NCI-H1105 (cell line): ENCODE data around the gene ITGB4.

Experiments
- DNase-seq: peaks from one replicate; lab custom pipeline; 2025; lab: John Stamatoyannopoulos, UW

ITGB4 gene

GRCh38 chr17:75720656-75721462, at the start of gene ITGB4:
TSS of gene ITGB4 (plus strand) at chr17:75721459. CDS start at chr17:75724704, 3,245 bp downstream.
- peak; percentile 14 for DNase-seq

GRCh38 chr17:75672011-75672410, 49.2 kb upstream of the ITGB4 start:
- no peak for DNase-seq

DNA sequence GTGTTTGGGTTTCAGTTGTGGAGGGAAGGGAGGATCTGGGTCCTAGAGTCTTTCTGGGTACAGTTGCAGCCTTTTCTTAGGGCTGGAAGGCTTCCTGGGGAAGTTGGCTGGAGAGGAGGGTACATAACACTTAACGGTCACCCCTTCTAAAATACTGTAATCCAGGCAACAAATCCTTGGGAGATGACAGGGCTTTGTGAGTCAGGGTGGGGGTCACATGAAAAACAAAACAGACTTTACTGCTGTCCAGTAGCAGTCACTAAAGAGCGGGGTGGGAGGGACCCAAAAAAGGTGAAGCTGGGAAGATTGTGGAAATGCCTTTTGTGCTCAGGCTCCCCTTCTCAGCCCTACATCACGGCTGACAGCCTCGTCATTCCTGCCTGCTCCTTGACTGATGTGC, 47.8 kb upstream of the ITGB4 start:
- no peak for DNase-seq

- no peak for DNase-seq
Measured at GRCh38 chr17:75676461-75676860, 44.8 kb upstream of the ITGB4 start.

DNA sequence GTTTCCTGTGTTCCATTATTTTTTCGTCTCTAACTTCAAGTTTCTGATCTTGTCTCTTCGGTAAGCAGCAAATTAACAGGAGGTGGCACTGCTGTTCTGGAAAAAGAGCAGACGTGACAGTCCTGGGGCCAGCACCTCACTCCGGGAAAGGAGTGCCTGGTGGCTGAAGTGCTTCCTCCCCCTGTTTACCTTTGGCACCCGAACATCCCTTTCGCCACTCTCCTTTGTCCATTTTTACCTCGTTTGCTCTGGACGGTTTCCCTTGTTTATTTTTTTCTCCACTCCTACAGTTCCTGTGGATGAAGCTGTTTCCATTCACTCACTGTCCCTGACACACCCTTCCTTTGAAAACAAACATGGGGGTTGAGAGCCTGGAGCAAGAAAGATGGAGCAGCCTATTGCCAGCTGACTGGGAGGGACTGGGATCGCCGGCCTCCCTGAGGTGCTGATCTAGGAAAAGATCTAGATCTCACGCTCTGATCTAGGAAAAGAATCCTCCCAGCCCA, 41.5 kb upstream of the ITGB4 start:
- no peak for DNase-seq

DNA sequence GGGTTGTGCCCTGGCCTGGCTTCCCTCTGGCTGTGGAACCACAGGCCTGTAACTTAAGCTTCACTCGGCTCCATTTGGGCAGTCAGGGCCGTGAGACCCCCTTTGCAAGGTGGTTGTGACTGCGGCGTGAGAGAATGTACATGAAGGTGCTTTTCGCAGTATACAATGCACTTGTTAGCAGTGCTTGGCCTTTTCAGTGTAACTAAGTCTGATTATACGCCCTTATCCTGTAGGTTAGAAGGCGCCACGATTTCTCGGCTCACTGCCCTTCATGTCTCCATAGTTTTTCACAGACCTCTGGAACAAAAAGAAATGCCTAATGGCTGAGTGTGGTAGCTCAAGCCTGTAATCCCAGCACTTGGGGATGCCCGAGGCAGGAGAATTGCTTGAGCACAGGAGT, 40.8 kb upstream of the ITGB4 start:
- no peak for DNase-seq

- no peak for DNase-seq
Measured at GRCh38 chr17:75681289-75681688, 40.0 kb upstream of the ITGB4 start.

DNA sequence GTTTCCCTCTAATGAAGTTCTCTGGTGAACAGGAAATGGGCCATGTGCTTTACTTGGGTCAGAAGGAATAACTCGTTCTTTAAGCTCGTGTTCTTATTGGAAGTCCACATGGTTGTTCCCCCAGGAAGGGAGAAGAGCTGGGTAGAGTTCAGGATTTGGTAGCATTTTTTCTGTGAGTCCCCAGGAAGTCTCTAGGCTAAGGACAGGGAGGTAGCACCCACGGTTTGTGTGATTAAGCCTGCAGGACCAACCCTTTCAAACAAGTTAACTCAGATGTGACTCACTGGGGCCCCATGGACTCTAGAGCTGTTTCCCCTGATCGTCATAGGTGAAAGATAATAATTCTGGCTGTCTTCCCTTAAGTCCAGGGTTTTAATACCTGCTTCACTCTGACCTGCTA, 37.7 kb upstream of the ITGB4 start:
- no peak for DNase-seq

DNA sequence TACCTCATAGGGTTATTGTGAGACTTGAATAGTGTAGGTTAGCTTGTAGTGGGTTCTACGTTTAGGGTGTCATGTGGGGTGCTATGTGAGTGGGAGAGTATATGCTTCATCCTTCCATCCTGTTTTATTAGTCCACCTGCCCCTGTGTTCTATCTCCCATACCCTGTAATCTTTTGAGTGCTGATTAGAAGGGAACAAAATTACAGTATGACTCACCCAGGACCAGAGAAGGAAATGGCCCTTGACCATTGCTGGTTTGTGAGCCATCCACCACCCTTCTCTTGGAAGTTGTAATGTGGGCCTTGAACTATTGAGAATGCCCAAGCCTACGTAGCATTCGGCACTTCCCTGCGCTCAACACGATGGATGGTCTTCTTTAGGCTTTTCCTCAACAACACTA, 37.0 kb upstream of the ITGB4 start:
- no peak for DNase-seq

GRCh38 chr17:75684924-75685323, 36.3 kb upstream of the ITGB4 start:
- no peak for DNase-seq

DNA sequence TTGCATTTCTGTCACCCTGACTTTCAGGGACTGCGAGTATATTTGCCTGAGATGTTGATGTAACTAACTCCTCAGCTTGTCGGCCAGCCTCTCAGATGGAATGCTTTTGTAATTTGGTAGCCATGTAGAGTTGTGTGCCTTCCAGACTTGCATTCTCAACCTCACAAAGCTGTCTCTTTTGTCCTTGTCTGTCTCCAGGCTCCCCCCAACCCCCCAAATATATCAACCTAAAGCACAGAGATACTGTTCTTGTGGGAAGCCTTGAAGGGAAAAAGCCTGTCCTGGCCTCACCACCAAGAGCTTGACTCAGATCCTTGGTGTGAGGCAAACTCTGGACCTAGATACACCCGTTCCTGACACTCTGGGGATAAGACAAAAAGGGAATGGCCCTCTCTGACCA, 35.8 kb upstream of the ITGB4 start:
- DNase-seq, result no peak

DNA sequence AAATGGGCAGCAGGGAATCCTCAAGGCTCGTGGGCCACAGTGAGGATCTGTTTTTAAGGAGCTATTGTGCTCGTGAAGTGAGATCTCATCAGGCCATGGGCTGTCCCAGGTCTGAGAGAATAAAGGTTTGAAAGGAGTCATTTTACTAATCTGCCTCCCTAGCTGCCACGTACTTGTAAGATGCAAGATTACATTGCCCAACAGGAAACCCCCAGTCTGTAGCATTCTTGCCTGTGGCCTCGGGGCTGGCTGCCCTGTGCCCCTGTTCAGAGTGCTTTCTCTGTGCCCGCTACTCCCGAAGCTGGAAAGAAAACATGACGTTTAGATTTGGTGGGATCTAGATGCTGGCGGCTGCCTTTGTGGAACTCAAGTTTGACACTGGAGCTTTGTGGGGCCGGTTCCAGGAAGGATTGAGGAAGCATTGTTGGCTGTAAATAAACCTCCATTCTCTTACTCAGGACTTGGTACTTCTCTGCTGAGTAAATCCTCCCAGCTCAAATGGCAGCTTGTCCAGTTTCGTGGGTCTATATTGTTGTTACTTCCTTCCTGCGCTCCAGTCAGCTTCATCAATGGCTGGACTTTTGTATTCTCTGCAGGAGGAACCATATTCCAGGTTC, 32.9 kb upstream of the ITGB4 start:
- no peak for DNase-seq

- no peak for DNase-seq
Measured at GRCh38 chr17:75689441-75689873, 31.8 kb upstream of the ITGB4 start.

- DNase-seq, result no peak
Measured at GRCh38 chr17:75691371-75691791, 29.9 kb upstream of the ITGB4 start.

DNA sequence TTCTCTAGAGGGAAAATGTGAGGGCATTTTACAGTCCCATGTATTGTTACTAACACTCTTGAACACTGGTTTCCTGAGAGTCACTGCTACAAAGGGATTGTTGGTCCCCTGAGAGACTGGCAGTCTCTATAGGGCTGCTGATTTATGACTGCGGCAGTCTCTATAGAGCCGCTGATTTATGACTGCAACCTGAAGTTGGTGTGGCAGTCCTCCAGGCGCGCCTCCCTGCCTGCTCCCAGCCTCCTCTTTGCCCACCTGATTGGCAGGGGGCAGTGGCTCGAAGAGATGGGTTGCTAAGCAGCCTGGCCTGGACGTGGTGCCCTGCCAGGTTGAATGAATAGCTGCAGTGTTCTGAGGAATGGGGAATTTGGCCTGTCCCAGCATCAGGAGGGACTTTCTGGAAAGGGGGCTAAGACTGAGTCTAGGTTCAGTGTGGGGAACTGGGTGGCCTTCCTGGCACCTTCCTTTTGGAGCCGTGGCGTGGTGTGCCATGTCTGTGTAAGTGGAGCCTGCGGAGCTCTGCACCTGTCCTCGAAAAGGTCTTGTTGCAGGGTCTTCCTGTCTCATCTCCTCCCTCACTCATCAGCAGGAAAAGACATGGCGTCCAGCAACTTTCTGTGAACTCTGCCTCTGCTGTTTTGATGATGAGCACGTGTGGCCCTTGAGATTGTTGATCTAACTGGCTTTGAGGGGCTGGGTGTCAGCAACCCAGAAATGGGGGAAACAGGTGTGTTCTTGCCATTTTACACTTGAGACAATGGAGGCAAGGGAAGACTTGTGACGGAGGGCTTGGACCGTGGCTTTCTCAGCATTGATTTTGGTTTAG, 29.2 kb upstream of the ITGB4 start:
- no peak for DNase-seq

DNA sequence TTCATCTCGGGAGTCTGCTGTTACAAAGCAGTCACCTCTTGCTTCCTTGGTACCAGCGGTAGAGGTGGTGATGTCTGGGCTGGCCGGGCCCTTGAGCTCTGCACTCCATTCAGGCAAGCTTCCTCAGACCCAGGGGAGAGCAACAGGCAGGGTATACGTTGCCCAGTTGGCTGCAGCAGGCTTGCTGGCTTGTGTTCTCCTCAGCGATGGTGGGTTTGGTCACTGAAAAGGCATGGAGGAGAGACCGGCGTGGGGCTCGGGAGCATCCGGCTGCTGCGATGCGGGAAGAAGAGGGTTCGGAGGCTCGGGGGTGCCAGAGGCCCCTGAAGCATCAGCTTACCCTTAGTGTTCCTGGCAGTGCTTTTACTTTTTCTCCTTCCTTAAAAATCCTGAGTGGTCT, 28.3 kb upstream of the ITGB4 start:
- DNase-seq, result no peak

DNA sequence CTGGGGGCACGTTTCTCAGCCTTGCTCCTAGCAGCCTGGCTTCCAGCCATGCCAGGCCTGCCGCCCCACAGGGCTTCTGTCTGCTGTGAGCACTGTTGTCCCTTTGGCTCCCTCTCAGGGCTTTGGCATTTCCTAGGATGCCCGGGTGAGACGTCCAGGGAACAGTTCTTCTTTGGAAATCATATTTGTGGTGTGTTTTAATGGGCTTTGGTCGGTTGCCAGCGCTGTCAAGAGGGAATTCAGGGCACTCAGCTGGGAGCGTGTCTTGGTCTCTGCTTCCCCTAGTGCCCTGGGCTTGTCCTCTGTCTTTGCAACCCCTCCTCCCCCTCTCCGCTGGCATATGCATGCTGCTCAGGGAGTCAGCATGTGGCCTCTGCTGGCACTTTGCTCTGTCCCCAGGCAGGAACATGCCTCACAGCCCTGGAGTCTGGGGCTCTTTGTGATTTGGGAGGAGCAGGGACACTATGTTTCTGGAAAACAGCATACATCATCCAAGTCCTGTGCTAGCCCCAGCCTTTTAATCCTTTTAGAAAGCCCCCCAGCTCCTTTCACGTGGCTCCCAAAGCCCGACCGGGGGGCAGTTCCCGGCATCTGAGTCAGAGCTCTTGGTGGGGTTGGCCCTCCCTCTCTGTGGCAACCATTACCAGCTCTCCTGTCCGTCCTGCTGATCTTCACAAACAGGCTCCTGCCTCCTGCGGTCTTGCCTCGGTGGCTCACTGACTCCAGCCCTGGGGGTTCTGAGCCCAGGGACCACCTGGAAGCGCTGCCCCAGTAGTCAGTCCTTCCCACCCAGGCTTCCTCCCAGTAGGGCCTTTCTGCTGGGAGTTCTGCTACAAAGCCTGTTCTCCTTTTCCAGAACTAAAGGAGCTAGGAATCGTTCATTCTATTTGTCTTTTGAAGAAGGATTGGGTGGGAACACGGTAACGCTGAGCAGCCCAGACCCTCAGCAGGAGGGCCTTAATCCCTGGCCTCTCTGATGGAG, 27.5 kb upstream of the ITGB4 start:
- peak; percentile 44 for DNase-seq

- no peak for DNase-seq
Measured at GRCh38 chr17:75694536-75694935, 26.7 kb upstream of the ITGB4 start.

DNA sequence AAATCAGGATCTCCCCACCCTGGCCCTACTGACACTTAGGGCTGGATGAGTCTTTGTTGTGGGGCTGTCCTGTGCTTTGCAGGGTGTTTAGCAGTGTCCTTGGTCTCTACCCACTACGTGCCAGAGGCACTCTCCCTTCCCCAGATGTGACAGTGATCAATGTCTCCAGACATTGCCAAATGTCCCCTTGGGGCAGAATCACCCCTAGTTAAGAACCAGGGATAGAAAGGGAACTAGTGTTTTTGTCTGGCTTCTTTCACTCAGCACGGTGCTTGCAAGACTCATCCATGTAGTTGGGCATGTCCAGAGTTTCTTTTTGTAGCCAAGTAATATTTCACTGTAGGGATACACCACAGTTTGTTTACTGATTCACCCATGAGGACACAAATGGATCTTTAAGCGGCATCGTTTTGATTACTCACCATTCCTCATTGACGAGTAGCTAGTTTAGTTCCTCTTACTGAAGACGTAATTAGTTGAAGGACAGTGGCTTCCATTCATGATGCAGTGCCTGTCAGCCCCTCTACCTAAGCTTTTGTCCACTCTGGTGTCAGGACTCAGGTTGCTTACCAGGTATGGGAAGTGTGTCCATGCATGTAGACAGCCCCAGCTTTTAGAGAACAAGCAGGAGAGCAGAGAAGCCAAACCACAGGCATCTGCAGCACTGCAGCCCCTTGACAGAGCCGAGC, 26.0 kb upstream of the ITGB4 start:
- DNase-seq, result no peak

GRCh38 chr17:75695830-75696271, 25.4 kb upstream of the ITGB4 start:
- no peak for DNase-seq
